ENCODE data around the gene CLIP2.

GRCh38 chr7:74438327-74438726 lies 149.1 kb downstream of the CLIP2 start:
- TF ChIP-seq CTCF (conservative IDR thresholded peaks at IDR 0.05; ENCODE audit: low read length) (no peak), EZH2phosphoT487 (IDR thresholded peaks at IDR 0.05; ENCODE audit: borderline replicate concordance) (no peak)

Data from Loucy (cell line).